NCI-H2029 treated with DMSO at 0.1 percent for 48 hours (cell line): ENCODE results near the gene EME2.

Source experiments
- DNase-seq: peaks from one replicate; lab custom pipeline; 2025; lab: John Stamatoyannopoulos, UW

The EME2 gene

DNA sequence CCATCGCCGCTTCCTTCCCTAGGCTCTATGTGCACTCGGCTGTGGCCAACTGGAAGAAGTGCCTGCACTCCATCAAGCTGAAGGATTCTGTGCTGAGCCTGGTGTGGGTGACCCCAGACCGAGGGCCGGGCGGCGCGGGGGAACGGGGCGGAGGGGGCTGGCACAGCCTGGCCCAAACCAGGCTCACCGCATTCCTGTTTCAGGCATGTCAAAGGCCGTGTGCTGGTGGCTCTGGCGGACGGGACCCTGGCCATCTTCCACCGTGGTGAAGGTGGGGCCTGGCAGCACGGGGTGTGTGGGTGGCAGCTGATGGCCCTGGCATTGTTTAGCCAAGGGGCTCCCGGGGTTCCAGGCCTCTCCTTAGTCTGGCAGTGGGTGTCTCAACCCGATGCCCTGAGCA, 5.9 kb upstream of the EME2 start:
- DNase-seq = no peak

GRCh38 chr16:1767116-1767994, 5.3 kb upstream of the EME2 start:
- no peak for DNase-seq

DNA sequence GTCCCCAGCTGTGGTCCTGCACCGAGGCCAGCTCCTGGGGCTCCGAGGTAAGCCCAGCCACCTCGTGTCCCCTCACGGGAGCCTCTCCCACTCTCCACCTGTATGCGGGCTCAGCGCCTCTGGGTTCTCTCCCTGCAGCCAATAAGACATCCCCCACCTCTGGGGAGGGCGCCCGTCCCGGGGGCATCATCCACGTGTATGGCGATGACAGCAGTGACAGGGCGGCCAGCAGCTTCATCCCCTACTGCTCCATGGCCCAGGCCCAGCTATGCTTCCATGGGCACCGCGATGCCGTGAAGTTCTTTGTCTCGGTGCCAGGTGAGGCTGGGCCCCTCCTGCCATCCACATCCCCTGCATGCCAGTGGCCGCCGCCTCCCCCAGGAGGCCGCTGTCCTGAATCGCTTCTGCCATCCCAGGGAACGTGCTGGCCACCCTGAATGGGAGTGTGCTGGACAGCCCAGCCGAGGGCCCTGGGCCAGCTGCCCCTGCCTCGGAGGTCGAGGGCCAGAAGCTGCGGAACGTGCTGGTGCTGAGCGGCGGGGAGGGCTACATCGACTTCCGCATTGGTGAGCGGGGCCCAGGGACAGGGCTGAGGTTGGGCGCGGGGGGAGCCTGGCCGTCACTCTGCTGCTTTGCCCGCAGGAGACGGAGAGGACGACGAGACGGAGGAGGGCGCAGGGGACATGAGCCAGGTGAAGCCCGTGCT, 4.4 kb upstream of the EME2 start:
- no peak for DNase-seq

DNA sequence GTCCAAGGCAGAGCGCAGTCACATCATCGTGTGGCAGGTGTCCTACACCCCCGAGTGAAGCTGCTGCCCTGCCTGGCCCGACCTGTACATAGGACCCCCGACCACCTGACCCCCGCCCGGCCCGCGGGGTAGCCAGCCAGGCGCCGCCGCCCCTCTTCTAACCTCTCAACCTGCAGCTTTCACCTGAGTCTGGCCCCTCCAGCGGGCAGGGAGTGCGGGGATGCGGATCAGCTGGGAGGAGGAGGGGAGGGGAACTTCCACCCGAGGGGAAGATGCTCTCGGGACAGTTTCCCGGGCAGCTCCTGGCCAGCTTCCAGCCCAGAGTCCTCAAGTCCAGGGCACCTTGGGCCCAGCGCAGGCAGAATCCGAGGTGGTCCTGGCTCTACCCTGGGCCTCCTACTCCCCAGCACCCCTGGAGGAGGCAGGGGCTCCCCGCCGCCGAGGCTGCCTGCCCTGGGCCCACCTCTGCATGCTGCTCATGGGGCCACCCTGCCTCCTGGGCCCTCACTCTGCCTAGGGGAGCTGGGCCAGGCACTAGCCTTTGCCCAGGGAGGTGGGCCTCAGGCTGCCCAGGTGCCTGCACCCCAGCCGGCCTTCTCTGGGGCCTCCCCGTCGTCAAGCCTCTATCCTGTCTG, 3.7 kb upstream of the EME2 start:
- DNase-seq = no peak

DNA sequence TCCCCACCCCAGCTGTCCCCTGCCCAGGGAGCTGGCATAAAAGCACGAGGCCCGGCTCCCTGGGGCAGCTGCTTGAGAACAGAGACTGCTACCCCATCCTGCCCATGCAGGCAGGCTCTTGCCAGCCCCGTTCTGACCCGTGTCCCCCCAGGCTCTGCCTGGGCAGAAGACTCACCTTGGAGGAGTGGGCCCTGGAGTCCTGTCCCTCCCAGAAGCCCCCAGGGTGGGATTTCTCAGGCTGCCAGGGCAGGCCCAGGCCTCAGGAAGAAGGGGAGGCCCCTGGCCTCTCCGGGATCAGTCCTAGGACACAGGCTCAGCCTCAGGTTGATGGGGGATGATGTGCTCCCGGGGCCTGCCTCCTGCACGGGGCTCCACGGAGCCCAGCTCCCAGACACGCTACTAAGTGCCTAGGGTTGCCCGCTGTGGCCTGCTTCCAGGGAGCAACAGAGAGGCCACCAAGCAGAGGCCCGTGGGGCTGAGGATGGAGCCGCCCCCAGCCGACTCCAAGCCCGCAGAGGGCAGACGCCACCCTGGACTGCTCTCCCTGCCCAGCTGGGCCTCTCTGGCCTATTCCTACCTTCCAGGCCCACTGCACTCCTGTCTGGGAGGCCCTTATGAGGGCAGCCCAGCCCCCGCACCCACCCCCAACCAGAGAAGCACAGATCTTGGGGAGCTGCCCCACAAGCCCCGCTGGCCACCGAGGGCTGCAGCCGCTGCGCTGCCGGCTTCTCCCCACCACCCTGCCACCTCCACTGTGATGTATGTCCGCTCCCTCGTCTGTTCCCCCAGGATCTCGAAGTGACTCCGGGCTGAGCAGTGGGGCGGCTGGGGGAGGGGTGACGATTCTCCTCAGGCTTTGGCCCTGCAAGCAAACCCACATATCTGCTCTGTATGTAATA, 3.0 kb upstream of the EME2 start:
- DNase-seq = no peak

- peak; percentile 65 for DNase-seq
Observed at GRCh38 chr16:1770328-1771187, 2.1 kb upstream of the EME2 start.

DNA sequence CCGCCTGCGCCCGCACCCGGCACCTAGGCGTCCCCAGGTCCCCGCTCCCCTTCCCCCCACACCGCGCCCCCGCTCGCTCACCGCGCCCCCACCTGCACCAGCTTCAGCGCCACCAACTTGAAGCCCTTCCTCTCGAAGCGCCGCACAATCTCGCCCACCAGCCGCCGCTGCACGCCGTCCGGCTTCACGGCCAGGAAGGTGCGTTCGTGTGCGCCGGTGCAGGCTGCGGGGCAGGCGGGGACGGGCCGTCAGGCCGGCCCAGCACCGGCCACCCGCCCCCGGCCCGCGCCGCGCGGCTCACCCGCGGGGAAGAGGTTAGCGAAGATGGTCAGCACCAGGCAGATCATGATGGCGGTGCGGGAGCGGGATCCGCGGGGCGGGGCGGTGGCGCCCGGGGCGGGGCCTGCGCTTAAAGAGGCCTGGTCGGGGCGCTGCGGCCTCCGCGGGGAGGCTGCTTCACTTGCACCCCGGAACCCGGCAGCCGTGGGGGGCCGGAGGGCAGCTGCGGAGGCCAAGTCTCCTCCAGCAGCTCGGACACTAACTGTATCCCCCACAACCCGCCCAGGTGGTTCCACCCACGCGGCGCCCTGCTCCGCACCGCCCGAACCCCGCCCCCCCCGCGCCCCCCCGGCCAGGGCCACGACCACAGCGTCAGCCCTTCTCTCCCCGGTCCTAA, 1.3 kb upstream of the EME2 start, which contains the start of gene NME3:
NME3 (minus strand) TSS at position 356 of the 676 bp plus-strand sequence; CDS start at position 347, 9 bp downstream.
- DNase-seq = no peak

DNA sequence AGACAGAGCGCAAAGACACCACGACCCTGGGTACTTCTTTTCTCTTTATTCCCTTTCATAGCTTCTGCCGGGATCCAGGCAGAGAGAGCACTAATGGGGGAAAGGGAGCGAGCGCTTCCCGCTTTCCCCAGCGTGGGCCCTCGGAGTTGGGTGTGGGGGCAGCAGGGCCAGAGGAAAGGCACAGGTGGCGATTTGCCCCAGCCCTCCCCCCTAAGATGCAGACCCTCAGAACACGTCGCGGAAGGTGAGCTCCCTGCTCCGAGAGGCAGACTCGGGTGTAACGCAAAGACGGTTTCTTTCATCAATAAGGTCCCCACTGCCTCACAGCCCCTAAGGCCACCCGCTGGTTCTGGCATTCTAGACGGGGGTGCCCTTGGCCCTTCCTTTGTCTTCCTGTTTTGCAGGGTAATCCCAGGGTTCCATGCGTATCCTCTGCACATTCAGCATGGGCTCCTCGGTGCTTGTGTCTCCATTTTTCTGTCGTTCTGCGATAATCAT, 697 bp upstream of the EME2 start:
- DNase-seq = no peak

DNA sequence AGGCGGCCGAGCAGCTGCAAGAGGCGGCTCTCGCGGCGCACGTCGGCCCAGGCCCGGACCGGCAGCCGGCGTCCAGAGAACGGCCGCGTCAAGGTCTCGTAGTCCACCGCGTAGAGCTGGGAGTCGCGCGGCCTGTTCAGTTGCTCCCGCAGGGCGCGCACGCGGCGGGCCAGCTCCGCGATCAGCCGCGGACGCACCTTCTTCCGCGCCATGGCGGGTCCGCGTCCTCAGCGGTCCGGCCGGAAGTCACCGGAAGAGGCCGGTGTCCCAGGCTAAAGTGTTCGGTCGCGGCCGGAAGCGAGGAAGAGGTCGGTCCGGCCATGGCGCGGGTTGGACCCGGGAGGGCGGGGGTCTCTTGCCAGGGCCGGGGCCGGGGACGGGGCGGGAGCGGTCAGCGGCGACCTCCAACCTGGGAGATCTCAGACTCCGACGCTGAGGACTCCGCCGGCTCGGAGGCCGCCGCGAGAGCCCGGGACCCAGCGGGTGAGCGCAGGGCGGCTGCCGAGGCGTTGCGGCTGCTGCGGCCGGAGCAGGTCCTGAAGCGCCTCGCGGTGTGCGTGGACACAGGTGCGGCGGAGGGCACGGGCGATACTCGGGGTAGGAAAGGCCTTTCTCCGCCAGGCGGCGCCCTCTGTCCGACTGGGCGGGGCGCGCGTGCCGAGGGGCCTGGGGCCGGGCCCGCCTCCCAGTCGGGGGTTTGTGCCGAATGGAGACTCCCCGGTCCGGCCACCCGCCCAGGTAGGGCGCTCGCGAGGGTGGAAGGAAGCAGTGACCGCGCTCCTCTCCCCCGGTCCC, 495 bp downstream of the EME2 start, which contains the start of gene MRPS34:
MRPS34 (minus strand) TSS at position 227 of the 795 bp plus-strand sequence; CDS start at position 212, 15 bp downstream.
- peak; percentile 13 for DNase-seq

- DNase-seq = no peak
Observed at GRCh38 chr16:1773703-1774447, 1.3 kb downstream of the EME2 start.

DNA sequence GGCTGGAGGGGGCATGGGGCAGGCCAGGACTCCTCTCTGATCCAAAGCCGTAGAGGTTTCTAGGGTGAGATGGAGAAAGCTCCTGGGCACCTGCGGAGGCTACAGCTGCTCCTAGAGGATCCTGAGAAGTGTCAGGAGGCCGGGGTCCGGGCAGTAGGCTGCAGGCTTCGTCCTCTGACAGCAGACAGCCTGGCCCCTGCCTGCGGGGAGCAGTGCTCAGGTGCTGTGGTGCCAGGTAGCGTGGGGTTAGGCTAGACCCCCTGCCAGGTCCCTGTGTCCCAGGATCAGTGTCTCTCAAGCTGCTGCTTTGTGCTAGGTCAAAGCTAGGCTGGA, 1.8 kb downstream of the EME2 start:
- no peak for DNase-seq

DNA sequence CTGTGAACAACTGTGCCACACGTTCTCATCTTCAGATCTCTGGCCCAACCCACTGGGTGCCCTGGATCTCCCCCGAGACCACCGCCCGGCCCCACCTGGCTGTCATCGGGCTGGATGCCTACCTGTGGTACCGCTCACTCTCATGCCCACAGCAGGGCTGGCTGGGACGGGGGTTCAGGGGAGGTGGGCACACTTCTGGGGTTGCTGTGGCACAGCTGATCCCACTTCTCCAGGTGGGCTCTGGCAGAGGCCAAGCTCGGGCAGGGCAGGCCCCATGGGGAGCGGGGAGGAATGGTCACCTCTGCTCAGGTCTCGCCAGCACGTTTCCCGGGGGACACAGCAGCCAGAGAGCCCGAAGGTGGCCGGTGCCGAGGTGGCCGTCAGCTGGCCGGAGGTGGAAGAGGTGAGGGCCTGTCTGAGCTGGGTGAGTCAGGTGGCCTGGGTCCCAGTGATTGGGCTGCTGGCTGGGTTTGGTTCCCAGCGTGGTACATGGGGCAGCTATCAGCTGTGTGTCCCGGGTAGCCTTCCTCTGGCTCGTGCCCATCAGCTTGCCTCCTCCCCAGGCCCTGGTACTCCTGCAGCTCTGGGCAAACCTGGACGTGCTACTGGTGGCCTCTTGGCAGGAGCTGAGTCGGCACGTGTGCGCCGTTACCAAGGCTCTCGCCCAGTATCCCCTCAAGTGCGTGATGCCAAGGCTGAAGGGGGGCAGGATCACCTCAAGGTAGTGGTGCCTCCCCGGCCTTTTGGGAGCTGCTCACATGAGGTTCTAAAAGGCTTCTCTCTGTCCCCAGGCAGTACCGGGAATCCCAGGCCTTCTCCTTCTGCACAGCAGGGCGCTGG, 2.6 kb downstream of the EME2 start:
- no peak for DNase-seq

DNA sequence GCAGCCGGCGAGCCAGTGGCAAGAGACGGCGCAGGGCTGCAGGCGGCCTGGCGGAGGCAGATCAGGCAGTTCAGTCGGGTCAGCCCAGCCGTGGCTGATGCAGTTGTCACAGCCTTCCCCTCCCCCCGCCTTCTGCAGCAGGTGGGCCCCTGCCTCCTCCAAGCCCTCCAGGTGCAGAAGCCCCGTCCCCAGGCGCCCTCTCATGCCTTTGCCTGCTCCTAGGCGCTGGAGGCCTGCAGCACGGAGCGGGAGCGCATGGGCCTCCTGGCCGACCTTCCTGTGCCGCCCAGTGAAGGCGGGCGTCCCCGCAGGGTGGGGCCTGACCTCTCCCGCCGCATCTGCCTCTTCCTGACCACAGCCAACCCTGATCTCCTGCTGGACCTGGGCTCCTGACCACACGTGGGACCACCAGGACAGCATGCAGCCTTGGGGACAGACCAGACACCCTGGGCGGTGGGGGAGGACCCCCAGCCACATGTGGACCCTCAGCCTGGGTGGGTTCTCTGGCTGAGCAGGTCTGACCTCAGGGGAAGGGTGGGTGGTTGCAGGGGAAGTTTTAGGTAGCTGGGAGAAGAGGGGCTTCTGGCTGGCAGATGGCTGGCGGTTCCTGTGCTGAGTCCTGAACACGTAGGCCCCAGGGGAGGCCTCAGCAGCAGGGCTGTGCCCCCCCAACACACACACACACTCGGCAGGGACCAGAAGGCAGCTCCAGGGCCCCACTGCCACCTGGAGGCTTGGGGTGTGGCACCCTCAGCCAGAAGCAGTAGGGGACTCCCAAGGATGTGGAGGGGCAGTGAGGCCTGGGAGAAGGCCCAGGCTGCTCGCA, 3.4 kb downstream of the EME2 start:
- no peak for DNase-seq

GRCh38 chr16:1776672-1776955, 4.0 kb downstream of the EME2 start:
- no peak for DNase-seq

DNA sequence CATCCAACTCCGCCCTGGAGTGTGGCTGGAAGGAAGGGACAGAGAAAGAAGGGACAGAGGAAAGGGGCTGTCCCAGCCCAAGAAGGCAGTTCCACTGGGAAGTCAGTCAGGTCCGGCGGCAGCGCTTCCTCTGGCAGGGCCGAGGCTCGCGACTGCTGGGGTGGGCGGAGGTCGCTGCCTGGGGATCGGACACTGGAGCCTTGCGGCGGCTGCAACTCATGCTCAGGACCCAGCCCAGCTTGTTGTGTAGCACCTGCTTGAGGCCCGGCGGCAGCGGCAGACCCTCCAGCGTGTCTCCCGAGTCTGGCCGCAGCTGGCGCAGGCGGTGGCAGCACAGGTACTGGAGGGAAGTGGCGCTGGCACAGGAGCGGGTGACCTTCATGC, 4.4 kb downstream of the EME2 start:
- no peak for DNase-seq

DNA sequence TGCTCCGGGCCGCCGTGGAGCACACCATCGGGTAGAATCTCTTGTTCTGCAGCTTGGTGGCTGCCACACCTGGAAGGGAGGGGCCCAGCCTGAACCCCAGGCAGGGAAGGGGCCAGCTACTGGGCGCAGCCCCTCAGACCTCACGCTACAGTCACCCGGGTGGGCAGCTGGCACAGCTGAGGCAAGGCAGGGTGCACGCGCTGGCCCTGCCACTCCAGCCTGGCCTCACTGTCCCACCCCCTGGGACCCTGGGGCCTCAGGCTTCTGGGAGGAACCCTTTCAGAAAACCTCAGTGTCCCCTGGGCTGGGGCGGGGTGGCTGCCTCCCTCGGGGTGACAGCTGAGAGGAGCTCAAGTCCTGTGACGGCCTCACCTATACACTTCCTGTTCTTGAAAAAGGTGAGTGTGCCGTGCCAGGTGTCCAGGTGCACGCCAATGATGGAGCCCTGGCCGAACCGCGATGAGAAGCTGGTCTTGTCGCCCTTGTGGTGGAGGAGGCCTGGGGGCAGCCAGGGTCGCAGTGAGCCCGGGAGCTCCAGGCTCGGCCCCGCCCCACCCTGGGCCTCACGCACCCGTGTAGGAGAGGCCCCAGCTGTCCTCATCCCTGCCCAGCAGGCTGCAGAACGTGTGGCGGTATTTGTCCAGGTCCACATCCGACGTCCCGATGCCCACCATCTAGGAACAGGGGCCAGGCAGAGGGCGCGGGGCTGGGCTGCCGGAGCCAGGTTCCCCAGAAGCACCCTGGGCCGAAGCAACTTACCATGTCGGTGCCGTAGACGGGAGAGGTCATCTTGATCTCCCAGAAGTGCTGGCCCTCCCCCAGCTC, 5.0 kb downstream of the EME2 start:
- no peak for DNase-seq
